Stimulated activated CD4-positive, alpha-beta T cell treated with anti-CD3 and anti-CD28 coated beads, Interleukin-15, amount 100 ng/mL, for 24 hours (primary cell): Measurements from ENCODE around the gene PIWIL4.
"Not testable (repeated sequence)": the region's sequence is repeated elsewhere in the genome, so short reads cannot be mapped to it uniquely, and the experiment has no call there.

Experiments used
- DNase-seq: peaks from one replicate; pipeline ENCODE4 v3.0.0-alpha.2; 2020

PIWIL4 gene

DNA sequence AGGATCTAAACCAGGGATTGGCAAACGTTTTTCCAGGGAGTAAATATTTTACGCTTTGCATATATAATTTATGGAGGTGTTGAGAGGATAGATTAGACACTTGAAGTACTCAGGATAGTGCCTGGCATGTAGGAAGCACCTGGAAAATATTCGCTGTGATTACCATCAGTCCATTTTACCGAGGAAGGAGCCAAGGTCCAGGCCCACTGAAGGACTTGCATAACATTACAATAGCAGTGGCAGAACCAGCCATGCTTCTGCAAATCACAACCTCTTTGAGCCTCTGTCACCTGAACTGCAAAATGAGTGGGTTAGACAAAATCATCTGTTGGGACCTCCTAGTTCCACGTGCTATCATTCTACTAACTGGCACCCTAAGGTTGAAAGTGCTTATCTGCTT lies 18.0 kb upstream of the PIWIL4 start:
- no peak for DNase-seq

DNA sequence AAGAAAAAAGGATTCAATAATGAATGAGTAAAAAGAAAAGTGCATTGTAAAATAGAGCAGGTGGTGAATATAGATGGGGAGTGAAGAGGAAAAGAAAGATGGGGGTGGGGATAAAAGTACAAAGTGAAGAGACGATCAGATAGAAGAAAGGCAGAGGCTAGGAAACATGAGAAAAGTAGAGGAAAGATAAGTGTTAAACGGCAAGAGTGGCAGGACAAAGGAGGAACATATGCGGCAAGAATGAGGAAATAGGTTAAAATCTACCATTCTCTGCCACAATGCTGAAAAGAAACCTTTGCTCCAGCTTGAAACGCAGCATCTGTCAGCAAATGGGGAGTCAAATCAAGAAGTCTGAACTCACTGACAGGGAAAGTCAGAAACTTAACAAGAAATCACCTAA lies 16.7 kb upstream of the PIWIL4 start:
- DNase-seq, result no peak

DNA sequence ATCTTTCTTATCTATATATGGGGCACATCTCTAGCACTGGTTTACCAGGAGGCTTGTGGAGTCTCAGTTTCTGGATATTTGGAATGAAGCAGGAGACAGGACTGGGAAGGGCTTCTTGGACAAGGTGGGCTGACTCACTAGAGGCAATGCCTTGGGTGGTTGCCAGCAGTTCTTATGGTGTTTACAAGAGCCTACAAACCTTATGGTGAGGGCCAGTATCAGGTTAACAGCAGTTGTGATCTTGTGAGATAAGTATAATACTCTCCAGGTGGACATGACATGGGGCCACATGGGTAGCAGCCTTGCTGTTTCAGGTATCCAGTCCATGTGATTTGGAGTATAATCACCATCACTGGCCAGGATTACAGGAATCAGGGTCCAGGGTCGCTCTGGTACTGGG lies 13.2 kb upstream of the PIWIL4 start:
- DNase-seq, result no peak

DNA sequence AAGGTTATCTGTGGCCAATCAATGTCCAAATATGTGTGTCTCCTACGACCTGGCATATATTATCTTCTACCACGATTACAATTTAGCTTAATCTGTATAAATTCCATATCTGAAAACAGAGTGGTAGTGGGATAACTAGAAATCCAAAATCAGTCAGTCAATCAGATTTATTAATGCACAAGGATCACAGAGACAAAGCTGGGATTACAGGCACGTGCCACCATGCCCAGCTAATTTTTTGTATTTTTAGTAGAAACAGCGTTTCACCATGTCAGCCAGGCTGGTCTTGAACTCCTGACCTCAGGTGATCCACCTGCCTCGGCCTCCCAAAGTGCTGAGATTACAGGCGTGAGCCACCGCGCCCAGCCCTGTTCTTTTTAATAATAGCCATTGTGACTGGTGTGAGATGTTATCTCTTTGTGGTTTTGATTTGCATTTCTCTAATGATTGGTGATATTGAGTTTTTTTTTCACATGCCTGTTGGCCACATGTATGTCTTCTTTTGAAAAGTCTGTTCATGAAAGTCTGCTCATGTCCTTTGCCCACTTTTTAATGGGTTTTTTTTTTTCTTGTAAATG lies 11.3 kb upstream of the PIWIL4 start:
- DNase-seq, result not testable (repeated sequence)

DNA sequence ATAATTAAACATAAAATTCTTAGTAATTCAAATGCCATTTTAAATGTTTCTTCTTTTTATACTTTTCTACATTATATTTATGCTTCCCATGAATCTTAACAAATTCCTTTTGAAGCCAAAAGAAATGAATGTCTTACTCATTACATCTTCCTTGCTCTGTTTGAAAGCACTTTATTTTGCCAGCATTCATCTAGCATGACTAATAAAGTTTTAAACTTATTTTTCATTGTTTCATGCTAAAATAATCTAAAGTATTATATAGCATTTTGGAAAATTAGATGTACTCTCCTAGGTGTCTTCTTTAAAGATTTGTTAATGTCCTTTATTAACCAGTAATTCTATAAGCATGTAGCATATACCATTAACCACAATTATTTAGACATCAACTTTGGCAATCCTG lies 9.7 kb upstream of the PIWIL4 start:
- DNase-seq, result no peak

DNA sequence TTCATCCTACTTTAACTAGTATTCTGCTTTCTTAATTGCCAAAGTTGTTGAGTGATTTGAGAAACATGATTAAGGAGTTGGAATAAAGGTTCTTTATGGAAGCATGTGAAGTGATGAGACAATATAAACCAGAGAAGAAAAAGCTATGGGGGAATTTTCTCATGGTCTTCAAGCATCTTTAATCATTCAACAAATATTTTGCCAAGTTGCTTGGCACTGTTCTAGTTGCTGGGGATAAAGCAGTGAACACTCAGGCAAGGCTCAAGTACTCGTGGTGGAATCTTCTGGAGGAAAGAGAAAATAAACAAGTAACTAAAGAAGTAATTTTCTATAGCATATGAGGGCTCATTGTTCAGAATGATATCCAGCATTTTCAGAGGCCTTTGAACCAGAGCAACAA lies 9.2 kb upstream of the PIWIL4 start:
- DNase-seq, result no peak

DNA sequence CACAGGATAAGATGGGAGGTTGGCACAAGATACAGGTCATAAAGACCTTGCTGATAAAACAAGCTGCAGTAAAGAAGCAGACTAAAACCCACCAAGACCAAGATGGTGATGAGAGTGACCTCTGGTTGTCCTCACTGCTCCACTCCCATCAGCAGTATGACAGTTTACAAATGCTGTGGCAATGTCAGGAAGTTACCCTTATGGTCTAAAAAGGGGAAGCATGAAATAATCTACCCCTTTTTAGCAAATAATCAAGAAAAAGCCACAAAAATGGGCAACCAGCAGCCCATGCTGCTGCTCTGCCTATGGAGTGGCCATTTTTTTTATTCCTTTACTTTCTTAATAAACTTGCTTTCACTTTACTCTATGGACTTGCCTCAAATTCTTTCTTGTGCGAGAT lies 8.7 kb upstream of the PIWIL4 start:
- DNase-seq, result no peak

DNA sequence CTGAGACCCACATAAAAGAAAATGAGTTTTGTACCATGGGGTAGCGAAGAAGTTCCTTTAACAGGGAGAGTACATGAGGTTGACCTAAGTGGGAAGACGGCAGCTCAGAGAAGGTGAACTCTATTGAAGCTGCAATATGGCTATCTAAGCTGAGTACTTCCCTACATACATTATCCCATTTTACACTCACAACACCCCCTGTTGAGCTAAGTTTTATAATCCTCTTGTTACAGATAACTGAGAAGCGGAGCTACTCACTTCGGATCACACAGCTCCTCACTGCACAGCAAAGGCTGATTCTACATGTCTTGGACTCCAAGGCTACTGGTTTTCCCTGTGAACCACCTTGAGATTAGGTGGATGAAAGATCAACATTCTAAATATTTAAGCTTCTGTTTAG lies 8.2 kb upstream of the PIWIL4 start:
- no peak for DNase-seq

DNA sequence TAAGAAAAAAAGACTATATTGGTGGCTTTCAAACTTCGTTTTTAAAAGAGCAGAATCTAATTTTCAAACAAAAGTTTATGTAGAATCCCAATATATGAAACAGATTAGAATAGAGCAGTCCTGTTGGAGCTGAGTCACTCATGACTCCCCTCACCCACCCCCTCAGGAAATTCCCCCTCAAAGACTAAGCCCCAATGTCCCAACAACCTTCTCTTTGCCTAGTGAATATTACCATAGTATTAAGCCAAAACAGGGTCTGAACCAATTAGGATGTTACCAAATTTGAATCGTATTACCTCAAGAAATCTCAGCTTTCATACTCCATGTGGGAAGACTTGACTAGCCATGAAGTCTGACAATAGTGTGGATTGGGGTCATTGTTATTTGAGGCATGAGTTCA lies 7.8 kb upstream of the PIWIL4 start:
- DNase-seq, result no peak

DNA sequence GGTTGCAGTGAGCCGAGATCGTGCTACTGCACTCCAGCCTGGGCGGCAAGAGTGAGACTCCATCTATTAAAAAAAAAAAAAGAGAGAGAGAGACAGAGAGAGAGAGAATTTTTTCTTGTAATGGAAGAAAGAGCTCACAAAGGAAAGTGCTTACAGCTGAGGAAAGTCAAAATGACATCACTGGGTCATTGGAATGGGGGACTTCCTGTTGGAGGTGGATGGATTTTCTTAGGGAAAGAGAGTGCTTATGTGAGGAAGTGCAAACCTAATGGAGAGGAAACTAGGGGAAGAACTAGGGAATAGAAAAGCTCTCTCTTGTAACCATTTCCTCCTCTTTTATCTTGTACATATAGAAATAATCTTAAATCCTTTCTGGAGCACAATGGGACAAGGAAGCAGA lies 6.3 kb upstream of the PIWIL4 start:
- no peak for DNase-seq

DNA sequence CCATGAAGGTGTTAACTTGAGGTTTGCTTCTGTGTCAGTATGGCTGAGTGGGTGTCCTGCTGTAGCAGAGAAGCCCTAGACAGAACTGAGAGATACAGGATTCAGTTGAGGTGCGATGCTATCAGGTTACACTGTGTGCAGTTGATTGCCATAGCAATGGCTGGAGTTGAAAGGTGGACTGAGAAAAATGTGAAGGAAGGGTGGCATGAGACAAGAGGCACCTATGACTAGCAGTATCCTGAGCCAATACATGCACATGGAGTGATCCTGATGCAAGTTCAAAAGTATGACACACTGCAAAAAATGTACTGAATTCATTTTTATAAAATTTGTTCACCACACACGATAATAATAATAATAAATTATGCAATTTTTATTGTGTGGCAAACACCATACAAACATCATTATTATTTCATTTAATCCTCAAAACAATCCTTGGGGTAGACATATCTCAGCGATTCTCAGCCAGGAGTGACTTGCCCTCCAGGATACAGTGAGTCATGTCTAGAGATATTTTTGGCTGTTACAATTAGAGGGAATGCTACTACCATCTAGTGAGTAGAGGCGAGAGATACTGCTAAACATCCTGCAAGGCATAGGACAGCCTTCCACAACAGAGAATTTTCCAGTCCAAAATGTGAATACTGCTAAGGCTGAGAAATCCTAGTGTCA lies 3.9 kb upstream of the PIWIL4 start:
- DNase-seq, result no peak

DNA sequence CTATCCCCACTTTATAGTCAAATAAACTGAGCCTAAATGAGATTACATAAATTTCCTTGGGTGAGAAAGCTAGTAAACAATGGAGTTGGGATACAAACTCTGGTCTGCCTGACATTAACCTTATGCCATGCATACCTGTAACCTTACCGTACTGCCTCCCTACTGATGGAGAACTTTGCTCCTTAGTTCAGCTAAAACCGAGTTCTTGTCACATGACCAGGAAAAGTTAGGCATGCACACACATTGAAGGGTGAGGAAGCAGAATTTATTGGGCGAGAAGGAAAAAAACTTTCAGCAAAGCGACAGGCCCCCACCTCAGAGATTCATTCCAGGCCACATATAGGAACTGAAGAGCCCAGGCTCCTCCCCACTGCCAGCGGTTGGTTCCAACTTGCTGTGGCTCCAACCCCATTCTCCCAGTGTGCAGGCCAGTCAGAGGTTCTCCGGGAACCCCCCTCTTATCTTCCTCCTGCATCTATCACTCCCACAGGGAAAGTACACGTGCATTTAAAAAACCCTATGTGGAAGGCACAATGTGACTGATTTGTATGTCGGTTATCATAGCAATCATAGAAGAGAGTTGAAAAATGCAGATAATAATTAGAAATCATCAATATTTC lies 3.2 kb upstream of the PIWIL4 start:
- no peak for DNase-seq

DNA sequence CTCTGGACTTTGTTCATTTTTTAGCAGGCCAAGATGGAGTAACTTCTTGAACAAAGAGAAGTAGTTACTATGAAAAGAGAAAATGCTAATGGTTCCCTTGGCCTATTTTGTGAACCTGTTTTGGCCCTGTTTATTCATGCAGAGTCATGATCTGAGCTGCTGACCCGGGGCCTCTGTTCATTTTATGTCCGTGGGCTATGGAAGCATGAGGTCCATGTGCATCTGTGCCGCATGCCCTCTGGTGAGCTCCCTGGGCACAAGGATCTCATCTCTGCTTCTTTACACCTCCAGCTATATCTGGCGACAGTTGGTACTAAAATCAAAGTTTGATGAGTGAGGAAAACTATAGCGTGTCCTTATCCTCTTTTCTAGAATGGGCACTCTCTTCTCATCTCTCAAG lies 1.0 kb downstream of the PIWIL4 start:
- DNase-seq, result no peak

DNA sequence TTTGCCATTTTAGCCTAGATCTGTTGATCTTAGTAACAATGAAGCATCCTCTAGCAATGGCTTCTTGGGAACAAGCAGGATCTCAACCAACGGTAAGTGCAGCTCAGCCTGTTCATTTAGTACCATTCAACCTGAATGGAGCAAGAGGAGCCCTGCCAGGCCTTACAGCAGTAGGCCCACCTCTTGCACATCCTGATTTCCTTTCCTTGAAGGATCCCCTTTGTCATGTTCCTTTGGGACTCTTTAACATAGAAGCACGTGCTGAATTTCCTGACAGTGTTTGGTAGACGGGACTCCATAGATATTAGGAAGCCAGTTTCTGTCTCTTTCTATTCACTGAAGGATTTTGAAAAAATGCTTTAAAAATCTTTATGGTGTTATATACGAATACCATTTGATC lies 1.5 kb downstream of the PIWIL4 start:
- DNase-seq, result no peak

DNA sequence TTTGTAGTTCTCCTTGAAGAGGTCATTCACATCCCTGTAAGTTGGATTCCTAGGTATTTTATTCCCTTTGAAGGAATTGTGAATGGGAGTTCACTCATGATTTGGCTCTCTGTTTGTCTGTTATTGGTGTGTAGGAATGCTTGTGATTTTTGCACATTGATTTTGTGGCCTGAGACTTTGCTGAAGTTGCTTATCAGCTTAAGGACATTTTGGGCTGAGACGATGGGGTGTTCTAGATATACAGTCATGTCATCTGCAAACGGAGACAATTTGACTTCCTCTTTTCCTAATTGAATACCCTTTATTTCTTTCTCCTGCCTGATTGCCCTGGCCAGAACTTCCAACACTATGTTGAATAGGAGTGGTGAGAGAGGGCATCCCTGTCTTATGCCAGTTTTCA lies 5.8 kb downstream of the PIWIL4 start:
- not testable (repeated sequence) for DNase-seq

DNA sequence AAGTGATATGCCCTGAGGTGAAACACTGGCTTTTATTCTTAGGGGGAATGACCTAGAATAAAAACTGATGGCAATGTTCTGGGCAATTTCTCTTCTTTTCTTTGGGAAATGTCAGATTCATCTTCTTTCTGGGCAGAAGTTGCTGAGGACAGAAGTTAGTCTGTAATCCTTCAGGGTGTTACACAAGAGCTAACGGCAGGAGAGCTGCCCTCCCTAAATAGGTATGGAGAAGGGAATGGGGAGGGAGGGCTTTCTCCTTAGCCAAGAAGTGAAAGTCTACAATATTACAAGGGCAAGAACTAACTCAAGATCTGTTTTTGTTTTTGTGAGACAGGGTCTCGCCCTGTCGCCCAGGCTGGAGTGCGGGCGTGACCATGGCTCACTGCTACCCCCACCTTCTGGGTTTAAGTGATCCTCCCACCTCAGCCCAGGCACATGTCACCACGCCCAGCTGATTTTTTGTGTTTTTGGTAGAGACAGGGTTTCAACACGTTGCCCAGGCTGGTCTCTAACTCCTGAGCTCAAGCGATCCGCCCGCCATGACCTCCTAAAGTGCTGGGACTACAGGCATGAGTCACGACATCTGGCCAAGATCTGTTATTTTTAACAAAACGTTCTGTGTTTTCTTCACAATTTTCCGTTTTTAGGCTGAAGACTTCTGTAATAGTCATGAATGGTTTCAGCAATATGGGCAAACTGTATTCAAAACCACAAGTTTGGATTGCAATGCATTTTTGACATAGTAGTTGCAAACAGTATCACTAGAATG lies 7.2 kb downstream of the PIWIL4 start:
- DNase-seq, result no peak

DNA sequence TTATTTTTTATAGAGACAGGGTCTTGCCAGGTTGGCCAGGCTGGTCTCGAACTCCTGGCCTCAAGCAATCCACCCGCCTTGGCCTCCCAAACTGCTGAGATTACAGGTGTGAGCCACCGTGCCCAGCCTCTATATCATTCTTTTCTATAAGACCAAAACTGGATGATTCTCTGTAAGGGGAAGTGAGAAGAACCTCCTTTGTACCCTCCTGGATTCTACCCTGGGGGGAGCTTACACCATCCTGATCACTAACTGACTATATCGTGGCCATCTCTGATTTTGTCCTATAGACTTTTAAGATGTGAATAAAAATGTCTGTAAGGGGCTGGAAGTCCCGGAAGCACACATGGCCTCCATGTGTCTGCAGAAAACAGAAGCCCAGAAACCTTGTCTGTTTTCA lies 9.1 kb downstream of the PIWIL4 start:
- DNase-seq, result no peak

DNA sequence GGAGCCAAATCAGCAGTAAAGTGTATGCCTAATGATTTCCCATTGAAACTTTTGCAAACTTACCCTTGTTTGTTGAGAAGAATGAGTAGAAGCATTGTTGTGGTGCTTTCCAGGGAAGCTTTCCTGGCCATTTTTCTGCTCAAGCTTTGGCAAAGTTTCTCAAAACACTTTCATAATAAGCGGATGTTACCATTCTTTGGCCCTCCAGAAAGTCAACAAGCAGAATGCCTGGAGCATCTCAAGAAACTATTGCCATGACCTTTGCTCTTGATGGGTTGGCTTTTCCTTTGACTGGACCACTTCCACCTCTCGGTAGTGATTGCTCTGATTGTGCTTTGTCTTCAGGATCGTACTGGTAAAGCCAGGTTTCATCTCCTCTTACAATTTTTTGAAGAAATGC lies 10.7 kb downstream of the PIWIL4 start:
- DNase-seq, result no peak

DNA sequence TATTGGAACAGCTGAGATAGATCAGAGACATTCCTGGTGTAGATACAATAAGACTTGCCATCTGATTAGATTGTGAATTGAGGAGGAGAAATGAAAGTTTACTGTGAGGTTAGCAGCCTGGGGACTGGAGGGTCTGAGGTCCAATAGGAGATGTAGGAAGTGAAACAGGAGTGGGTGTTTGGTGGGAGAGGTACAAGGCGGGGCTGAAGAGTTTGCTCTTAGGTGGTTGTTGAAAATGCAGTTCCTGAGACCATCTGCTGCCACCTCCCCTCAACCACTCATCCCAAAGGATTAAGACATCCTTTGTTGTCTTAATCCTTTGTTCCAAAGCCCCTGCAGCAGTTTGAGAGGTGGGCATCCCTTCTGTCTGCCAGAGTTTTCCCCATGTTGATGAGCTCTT lies 14.8 kb downstream of the PIWIL4 start:
- no peak for DNase-seq

DNA sequence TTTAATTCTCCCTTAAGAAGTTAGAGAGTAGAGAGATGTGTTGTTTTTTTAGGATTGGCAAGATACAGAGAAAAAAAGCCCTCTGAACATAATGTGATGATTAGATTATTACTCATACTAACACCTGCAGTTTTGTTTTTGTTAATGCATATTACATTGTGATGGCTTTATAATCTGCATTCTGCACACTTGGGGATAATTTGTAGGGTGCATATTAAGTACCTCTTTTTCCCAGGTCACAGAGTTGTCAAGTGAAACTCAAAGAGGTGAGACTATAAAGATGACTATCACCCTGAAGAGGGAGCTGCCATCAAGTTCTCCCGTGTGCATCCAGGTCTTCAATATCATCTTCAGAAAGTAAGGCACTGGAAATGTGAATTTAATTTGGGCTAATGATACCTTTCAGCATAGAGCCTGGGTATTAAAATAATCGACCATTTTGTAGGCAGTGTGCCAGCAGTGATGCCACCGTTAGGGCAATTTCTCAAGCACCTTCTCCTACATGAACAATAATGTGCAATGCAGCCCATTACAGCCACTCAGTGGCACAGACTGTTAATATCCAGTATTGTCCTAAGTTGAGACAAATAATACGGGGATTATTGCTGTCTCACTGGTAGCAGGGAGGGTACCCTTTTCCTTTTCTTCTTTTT lies 16.2 kb downstream of the PIWIL4 start:
- DNase-seq, result no peak

DNA sequence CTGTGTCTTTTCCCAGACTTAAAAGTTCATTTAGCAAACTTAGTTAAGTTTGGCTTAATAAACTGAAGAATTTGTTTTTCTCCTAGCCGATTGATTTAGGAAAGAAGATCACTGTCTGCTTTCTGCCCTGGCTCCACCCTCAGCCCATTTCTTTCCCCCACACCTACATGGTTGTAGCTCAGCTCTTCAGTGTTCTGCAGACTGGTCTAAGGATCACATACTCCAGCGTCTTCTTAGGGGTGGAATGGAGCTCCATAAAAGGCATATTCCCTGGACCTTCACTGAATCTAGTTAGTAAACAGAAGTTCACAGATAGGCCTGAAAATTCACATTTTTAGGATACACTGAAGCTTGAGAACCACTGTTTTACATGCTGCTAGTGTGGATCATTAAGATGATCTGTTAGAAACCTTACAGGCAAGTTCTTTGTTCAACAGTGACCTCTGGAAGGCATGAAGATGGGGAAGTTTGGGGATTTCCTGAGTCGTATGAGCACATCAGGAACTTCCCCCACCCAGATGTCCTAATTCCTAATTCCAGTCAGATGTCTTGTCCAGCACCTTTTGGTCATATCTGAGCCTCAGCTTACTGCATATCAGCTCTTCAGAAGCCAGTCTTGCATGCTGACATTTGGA lies 16.8 kb downstream of the PIWIL4 start:
- DNase-seq, result no peak

DNA sequence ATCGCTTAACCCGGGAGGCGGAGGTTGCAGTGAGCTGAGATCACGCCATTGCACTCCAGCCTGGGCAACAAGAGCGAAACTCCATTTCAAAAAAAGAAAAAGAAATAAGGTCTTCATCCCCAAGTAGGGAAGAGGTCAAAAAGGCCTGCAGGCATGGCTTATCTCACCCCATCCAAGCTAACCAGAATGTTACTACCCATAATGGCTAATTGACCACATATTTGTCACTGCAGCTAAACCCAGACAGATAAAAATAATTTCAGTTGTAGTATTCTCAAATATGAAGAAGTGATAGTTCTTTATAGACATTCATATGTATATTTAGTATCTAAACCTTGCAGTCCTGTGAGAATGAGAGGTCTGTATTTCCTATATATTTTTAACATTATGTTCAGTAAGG lies 17.8 kb downstream of the PIWIL4 start:
- DNase-seq, result no peak

DNA sequence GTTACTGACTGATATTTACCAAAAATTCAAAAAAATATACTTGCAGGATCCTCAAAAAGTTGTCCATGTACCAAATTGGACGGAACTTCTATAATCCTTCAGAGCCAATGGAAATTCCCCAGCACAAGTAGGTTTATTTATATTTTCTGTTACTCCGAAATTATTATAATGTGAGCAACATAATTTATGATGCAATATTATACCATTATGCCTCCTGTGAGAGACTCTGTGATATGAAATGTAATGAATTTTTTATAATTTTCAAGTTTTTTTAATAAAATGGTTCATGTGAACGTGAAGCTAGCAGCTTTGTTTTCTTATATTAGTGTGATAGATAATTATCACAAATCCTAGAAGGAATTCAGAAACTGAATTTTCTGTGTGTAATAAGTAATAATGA lies 18.2 kb downstream of the PIWIL4 start:
- no peak for DNase-seq
